Endothelial cell of umbilical vein (primary cell): Measurements from ENCODE around the gene ANKRD33. TPM values are rescaled to one million over a fixed set of nuclear protein-coding genes. Genes with fewer than 3 reads are reported as not detected.

ENCODE experiments used
- BruUV-seq: library from RNA; stranded (reverse); fragments of 400-500 nt; replicated peaks from 2 replicates; lab custom pipeline; 2021; lab: Mats Ljungman, UMichigan
- CTCF ChIA-PET: fragments of 300-600, 350-600 bp; sonication (Branson Sonifier 250); formaldehyde crosslinking; loops from one replicate; lab custom pipeline; 2021; ENCODE audit warnings: antibody characterized with exemption, inconsistent platforms; lab: Charles Lee
- POLR2A ChIA-PET: fragments of 300-600, 350-600 bp; sonication (Branson Sonifier 250); formaldehyde crosslinking; loops from one replicate; lab custom pipeline; 2021; ENCODE audit warnings: antibody characterized with exemption, inconsistent platforms; lab: Charles Lee
- DNase-seq: peaks from one replicate; pipeline ENCODE4 v3.0.0-alpha.2; 2011; ENCODE audit warnings: low read depth, low spot score
- FAIRE-seq: peaks from 2 replicates; lab custom pipeline; 2011; peaks lifted over from hg19 to GRCh38; lab: Jason Lieb, UNC
- H2AFZ ChIP-seq: 2 replicates; pipeline ENCODE4 v1.6.0; 2012; ENCODE audit warnings: low read depth, low read length, control low read depth, inconsistent platforms
- H3K27ac ChIP-seq: 2 replicates; pipeline ENCODE4 v1.5.1; 2011; ENCODE audit warnings: low read depth, mild to moderate bottlenecking, control low read depth, low read length, moderate library complexity; ENCODE audit not compliant: insufficient read depth
- H3K27me3 ChIP-seq, 2 experiments: 2 replicates each; pipeline versions ENCODE4 v1.6.0 to v1.6.1; 2011; ENCODE audit warnings: low read length in 2 of 2, mixed read lengths in 1 of 2; ENCODE audit not compliant: control insufficient read depth in 2 of 2, insufficient read depth in 2 of 2
- H3K36me3 ChIP-seq, 2 experiments: 2 replicates in 1 of 2; 3 replicates in 1 of 2; pipeline ENCODE4 v1.5.1; 2011; ENCODE audit warnings: low read length in 2 of 2, mild to moderate bottlenecking in 1 of 2, moderate library complexity in 1 of 2; ENCODE audit not compliant: control insufficient read depth in 2 of 2, insufficient read depth in 2 of 2; ENCODE audit errors: extremely low read depth in 1 of 2
- H3K4me1 ChIP-seq: 3 replicates; pipeline ENCODE4 v1.5.1; 2011; ENCODE audit warnings: mild to moderate bottlenecking, low read length; ENCODE audit not compliant: control insufficient read depth, insufficient read depth; ENCODE audit errors: extremely low read depth
- H3K4me2 ChIP-seq: 2 replicates; pipeline ENCODE4 v1.6.1; 2011; ENCODE audit warnings: low read length, control low read depth, mixed read lengths; ENCODE audit not compliant: insufficient read depth
- H3K4me3 ChIP-seq, 3 experiments: fragments of 200-600 bp in 1 of 3; sonication (generic), shearing (Covaris generic) in 1 of 3; replicated peaks in 1 of 3; 2 replicates each; pipeline ENCODE4 v1.5.1; 2011 to 2016; ENCODE audit warnings: control low read depth in 3 of 3, low read length in 3 of 3, mild to moderate bottlenecking in 2 of 3, inconsistent platforms in 1 of 3, low read depth in 1 of 3, moderate library complexity in 1 of 3; ENCODE audit not compliant: insufficient read depth in 1 of 3
- H3K79me2 ChIP-seq: 2 replicates; pipeline ENCODE4 v1.6.0; 2012; ENCODE audit warnings: low read length, inconsistent platforms; ENCODE audit not compliant: control insufficient read depth, insufficient read depth
- H3K9ac ChIP-seq: replicated peaks from 2 replicates; pipeline ENCODE3; 2011; ENCODE audit warnings: low read length, control low read depth; ENCODE audit not compliant: insufficient read depth; ENCODE audit errors: extremely low read depth
- H3K9me1 ChIP-seq: replicated peaks from 3 replicates; pipeline ENCODE4 v1.6.0; 2011; ENCODE audit warnings: mild to moderate bottlenecking, low read length; ENCODE audit not compliant: control insufficient read depth, insufficient read depth; ENCODE audit errors: extremely low read depth
- H3K9me3 ChIP-seq: replicated peaks from 2 replicates; pipeline ENCODE4 v1.5.1; 2012; ENCODE audit warnings: low read length, inconsistent platforms; ENCODE audit not compliant: control insufficient read depth, insufficient read depth
- H4K20me1 ChIP-seq: replicated peaks from 2 replicates; pipeline ENCODE3; 2011; ENCODE audit warnings: mild to moderate bottlenecking, low read length; ENCODE audit not compliant: control insufficient read depth, insufficient read depth; ENCODE audit errors: extremely low read depth
- EZH2 ChIP-seq: IDR thresholded peaks from 2 replicates; pipeline ENCODE4 v1.6.1; 2012; ENCODE audit warnings: borderline replicate concordance, low read depth, mild to moderate bottlenecking, moderate library complexity, low read length, inconsistent platforms; ENCODE audit not compliant: severe bottlenecking
- FOS ChIP-seq: IDR thresholded peaks from 2 replicates; pipeline ENCODE4 v1.6.1; 2011; ENCODE audit warnings: mild to moderate bottlenecking, low read length, moderate library complexity, borderline replicate concordance; ENCODE audit not compliant: insufficient read depth
- GATA2 ChIP-seq: IDR thresholded peaks from 2 replicates; pipeline ENCODE4 v1.7.0; 2011; ENCODE audit warnings: low read depth, mild to moderate bottlenecking, moderate library complexity, mixed read lengths, low read length; ENCODE audit not compliant: insufficient read length, insufficient read depth
- JUN ChIP-seq: IDR thresholded peaks from 2 replicates; pipeline ENCODE4 v1.6.1; 2011; ENCODE audit warnings: borderline replicate concordance, low read depth; ENCODE audit not compliant: insufficient read length, insufficient read depth
- MYC ChIP-seq: IDR thresholded peaks from one replicate; pipeline ENCODE4 v1.6.1; 2011; ENCODE audit warnings: mild to moderate bottlenecking, low read depth, low read length
- POLR2A ChIP-seq: IDR thresholded peaks from 2 replicates; pipeline ENCODE4 v1.6.1; 2012; ENCODE audit warnings: low read depth, mild to moderate bottlenecking, control low read depth, low read length
- POLR2AphosphoS5 ChIP-seq: IDR thresholded peaks from 2 replicates; pipeline ENCODE4 v1.6.1; 2012; ENCODE audit warnings: low read depth, mild to moderate bottlenecking, control low read depth, low read length, moderate library complexity; ENCODE audit not compliant: insufficient read depth
- dilution Hi-C: fragments of 300-500 bp; cut with MboI; formaldehyde crosslinking; loops from one replicate; pipeline ENCODE4 v1.15.0; 2019; ENCODE audit warnings: low sequenced_read_pairs; ENCODE audit not compliant: extremely low pct_ligation_motif_present
- intact Hi-C: fragments of 100-400 bp; cut with micrococcal nuclease; formaldehyde crosslinking; loops from one replicate; pipeline ENCODE4 v1.10.0; 2022
- polyA plus RNA-seq, 4 experiments: library from polyadenylated mRNA; depleted of rRNA in 3 of 4; stranded (reverse) in 3 of 4; unstranded in 1 of 4; fragments of >200 nt; gene quantifications; 2 replicates each; pipeline versions ENCODE4 v1.2.1 to v1.2.3, GENCODE V29; 2011 to 2012; ENCODE audit warnings: missing spikeins in 1 of 4
- total RNA-seq: library from RNA; stranded (reverse); gene quantifications from 2 replicates; pipeline ENCODE4 v1.2.3, GENCODE V29; 2021
- TF ChIP-seq, protein P1 (sequence below), 2 donors: IDR thresholded peaks; 1 replicate in 1 of 2; 2 replicates in 1 of 2; pipeline ENCODE4 v1.5.1; 2011; ENCODE audit warnings: low read length in 2 of 2, mild to moderate bottlenecking in 2 of 2, moderate library complexity in 2 of 2, control low read depth in 1 of 2, inconsistent platforms in 1 of 2, low read depth in 1 of 2; ENCODE audit not compliant: insufficient read depth in 1 of 2; ENCODE audit errors: extremely low read depth in 1 of 2
- TF ChIP-seq, protein P2 (sequence below): IDR thresholded peaks from 2 replicates; pipeline ENCODE4 v1.6.1; 2011; ENCODE audit not compliant: insufficient read depth, insufficient read length

Gene ANKRD33
- total and polyA plus RNA-seq, 2 donors (not counting 3 experiments of a cell fraction or from before 2014, with no cell fraction given), result 0.80 to 1.2 TPM

DNA sequence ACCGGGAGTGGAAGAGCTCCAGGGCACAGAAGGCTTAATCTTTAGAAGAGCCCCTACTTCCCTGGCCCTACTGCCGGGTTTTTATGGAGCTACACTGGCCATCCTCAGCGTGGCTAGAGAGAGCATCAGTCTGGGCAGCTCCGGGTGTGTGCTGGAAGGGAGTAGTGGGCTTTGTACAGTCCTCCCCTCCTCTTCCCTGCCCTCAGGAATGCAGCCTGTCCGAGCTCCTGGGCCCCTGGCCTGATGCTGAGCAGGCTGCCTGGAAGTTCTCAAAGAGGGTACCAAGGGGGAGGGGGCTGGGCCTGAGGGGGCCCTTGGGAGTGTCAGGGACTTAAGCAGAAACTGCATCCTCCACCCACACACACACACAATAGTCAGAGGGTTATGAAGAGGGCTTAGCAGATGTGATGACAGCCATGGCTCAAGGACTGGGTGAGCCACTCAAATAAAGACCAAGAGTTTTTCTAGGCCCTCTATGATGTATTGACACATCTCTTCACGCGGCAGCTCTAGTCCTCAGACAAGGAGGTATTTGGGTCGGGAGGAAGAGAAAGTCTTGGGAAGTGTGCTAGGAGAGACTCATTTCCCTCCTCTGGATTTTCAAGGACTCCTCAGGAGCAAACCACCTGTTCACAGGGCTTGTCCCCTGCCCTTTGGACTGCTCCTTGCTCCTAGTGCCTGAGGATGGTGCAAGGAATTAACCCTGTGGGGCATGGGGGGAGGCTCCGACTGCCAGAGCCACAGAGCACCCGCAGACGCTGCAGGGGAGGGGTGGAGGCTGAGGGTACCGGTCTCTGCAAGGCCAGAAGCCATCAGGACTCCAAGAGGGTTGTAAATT, 22.9 kb upstream of the ANKRD33 start:
- H3K9me1 ChIP-seq, result no peaks in the 10 kb centered on the region
- H3K9ac ChIP-seq, result no peak overlapping the region
- intact Hi-C loops, result no loop called here
- H3K27me3 ChIP-seq, result no peaks in the 10 kb centered on the region
- no peak overlapping the region for H3K27ac ChIP-seq
- FAIRE-seq (no peak), DNase-seq (no peak)
- peaks cover 6% of the 10 kb centered on the region for H3K4me1 ChIP-seq
- H3K4me2 ChIP-seq, result no peak overlapping the region
- ChIA-PET POLR2A (interaction anchor here (0.9 kb wide), 1 partner anchor 10 kb away, joined by 3 read pairs; no protein-coding TSS in a partner anchor), CTCF (interaction anchor here (2.4 to 3.8 kb wide), 3 partner anchors 8 to 41 kb away, joined by 8 to 32 read pairs (median 12); no protein-coding TSS in a partner anchor)
- H2AFZ ChIP-seq, result no peak overlapping the region
- H3K79me2 ChIP-seq, result no peaks in the 10 kb centered on the region
- no TSS peak for BruUV-seq
- no peaks in the 10 kb centered on the region for H3K9me3 ChIP-seq
- dilution Hi-C loops, result no loop called here
- no peak for TF ChIP-seq GATA2
- TF ChIP-seq, protein P1, sequence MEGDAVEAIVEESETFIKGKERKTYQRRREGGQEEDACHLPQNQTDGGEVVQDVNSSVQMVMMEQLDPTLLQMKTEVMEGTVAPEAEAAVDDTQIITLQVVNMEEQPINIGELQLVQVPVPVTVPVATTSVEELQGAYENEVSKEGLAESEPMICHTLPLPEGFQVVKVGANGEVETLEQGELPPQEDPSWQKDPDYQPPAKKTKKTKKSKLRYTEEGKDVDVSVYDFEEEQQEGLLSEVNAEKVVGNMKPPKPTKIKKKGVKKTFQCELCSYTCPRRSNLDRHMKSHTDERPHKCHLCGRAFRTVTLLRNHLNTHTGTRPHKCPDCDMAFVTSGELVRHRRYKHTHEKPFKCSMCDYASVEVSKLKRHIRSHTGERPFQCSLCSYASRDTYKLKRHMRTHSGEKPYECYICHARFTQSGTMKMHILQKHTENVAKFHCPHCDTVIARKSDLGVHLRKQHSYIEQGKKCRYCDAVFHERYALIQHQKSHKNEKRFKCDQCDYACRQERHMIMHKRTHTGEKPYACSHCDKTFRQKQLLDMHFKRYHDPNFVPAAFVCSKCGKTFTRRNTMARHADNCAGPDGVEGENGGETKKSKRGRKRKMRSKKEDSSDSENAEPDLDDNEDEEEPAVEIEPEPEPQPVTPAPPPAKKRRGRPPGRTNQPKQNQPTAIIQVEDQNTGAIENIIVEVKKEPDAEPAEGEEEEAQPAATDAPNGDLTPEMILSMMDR (IDR thresholded peaks at IDR 0.05; ENCODE audit: extremely low read depth in 1 of 2, insufficient read depth in 1 of 2, low read depth in 1 of 2, low read length in 2 of 2), result no peak
- no peak for TF ChIP-seq MYC
- TF ChIP-seq, protein P2, sequence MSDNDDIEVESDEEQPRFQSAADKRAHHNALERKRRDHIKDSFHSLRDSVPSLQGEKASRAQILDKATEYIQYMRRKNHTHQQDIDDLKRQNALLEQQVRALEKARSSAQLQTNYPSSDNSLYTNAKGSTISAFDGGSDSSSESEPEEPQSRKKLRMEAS, result no peak
- TF ChIP-seq EZH2, result no peak
- no peak for TF ChIP-seq JUN
- no peak for TF ChIP-seq POLR2A
- TF ChIP-seq POLR2AphosphoS5, result no peak
- no peak for TF ChIP-seq FOS
- no peaks in the 10 kb centered on the region for H3K36me3 ChIP-seq
- H3K4me3 ChIP-seq, result no peak overlapping the region
- H4K20me1 ChIP-seq, result no peaks in the 10 kb centered on the region
